ENCODE measurements around the gene WDR26. TPM values are rescaled to one million over a fixed set of nuclear protein-coding genes. Genes with fewer than 3 reads are reported as not detected.
"Not testable (repeated sequence)": the region's sequence is repeated elsewhere in the genome, so short reads cannot be mapped to it uniquely, and the experiment has no call there.

Gene WDR26
- total RNA-seq, 4 donors from 2014 or later, result 45.9 to 76.9 (median 65.7) TPM

DNA sequence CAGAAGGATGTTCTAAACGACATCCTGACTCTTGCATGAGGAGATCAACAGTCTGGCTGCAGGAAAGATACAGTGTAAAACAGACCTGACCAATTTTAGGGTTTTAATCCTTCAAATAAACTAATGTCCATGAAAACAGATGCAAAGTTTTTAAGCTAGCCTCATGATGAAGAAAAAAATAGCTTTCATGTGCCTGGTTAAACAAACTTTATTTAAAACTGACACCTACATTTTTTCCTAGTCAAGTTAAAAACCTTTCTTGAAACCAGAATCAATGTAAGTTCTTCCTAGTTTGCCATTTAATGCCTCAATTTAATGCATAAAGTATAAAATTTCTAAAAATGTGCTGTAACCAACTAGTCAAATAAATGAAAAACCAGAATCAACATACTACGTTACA, 2.9 kb downstream of the WDR26 start:
- peak overlapping the region in 1 of 2 donors; percentile 94 for H3K4me3 ChIP-seq
- H3K36me3 ChIP-seq, result no peaks in the 10 kb centered on the region
- intact Hi-C loops (cut with DNase I; ENCODE audit: low total_unique reads), result no loop called here
- H3K4me1 ChIP-seq, result peaks cover 7 to 11% of the 10 kb centered on the region in 2 donors
- H3K27ac ChIP-seq, result peak overlapping the region; percentile 3 to 98
- DNase-seq, result no peak
- no peak for TF ChIP-seq POLR2A (IDR thresholded peaks at IDR 0.05)
- TF ChIP-seq CTCF (IDR thresholded peaks at IDR 0.05), result no peak
- no peaks in the 10 kb centered on the region for H3K27me3 ChIP-seq
- H3K9me3 ChIP-seq, result no peaks in the 10 kb centered on the region

DNA sequence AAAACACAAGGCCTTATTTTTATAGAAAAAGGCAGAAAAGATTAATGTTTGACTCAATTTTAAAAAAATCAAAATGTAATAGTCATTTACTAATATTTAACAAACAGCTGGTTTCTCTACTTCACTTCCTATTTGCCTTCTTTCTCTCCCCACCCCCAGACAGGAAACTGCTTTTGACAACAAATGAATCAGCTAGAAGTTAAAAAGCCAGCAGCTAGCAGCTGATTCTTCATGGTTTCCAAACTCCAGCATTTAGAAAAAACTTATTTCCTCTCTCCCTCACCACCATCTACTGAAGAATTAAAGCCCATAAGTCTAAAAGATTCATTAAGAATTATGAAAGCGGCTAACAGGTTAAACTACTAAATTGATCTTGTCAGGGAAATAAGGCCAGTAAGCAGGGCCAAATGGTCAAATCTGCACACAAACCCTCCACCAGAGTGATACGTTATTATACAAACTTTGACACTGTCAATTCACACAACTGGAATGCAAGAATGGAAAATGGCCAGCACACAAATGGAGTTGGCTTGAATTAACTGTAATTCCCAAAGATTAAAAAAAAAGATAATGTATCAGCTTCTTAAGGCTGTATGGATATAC, 4.0 kb downstream of the WDR26 start:
- intact Hi-C loops (cut with DNase I; ENCODE audit: low total_unique reads), result no loop called here
- Histone ChIP-seq H3K36me3 (no peaks in the 10 kb centered on the region), H3K4me3 (no peak overlapping the region), H3K9me3 (no peaks in the 10 kb centered on the region), H3K4me1 (peaks cover 7 to 11% of the 10 kb centered on the region in 2 donors), H3K27ac (peak overlapping the region; percentile 23 to 98), H3K27me3 (no peaks in the 10 kb centered on the region)
- TF ChIP-seq CTCF (IDR thresholded peaks at IDR 0.05) (no peak), POLR2A (IDR thresholded peaks at IDR 0.05) (no peak)
- DNase-seq, result no peak

DNA sequence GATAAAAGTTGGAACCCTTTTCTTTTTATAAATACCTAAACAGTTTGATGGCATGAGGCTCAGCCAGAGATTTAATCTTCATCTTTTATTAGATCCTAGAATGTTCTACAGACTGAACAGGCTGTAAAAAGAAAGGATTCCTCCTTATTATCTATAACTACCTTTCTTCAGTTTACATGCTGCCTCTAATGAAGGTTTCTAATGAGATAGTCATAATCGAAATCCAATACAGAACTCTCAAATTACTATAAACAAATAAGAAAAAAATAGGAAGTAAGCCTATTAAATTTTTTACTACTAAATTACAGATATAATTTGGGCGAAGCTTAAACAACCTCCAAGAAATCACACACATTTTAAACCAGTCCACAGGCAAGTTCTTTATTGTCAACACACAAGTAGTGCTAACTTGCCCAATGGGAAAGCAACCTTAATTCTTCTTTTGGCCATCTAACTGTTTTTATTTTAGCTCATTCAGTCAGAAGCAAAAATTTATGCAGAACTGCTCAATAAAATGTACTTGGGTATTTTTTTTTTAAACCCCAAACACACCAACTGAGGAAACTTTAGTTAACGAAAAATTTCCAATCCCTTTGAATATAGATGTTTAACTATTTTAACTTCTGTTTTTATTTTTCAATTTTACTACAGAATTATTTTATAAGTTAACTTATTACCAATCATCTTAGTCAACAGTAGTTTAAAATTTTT, 4.8 kb downstream of the WDR26 start:
- Histone ChIP-seq H3K4me3 (no peak overlapping the region), H3K4me1 (peaks cover 0 to 11% of the 10 kb centered on the region in 2 donors), H3K9me3 (no peaks in the 10 kb centered on the region), H3K27me3 (no peaks in the 10 kb centered on the region), H3K36me3 (no peaks in the 10 kb centered on the region), H3K27ac (peak overlapping the region in 1 of 2 donors; percentile 98)
- intact Hi-C loops (cut with DNase I; ENCODE audit: low total_unique reads), result no loop called here
- no peak for DNase-seq
- TF ChIP-seq POLR2A (IDR thresholded peaks at IDR 0.05), result no peak
- no peak for TF ChIP-seq CTCF (IDR thresholded peaks at IDR 0.05)

DNA sequence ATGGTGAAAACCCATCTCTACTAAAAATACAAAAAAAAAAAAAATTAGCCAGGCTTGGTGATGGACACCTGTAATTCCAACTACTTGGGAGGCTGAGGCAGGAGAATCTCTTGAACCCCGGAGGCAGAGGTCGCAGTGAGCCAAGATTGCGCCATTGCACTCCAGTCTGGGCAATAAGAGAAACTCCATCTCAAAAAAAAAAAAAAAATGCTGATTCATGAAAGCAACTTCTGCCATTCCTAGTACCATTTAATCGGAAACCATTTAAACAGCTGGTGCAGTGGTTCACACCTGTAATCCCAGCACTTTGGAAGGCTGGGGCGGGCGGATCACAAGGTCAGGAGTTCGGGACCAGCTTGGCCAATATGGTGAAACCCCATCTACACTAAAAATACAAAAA, 5.9 kb downstream of the WDR26 start:
- intact Hi-C loops (cut with DNase I; ENCODE audit: low total_unique reads); H3K36me3 ChIP-seq; H3K4me3 ChIP-seq; H3K27ac ChIP-seq; H3K9me3 ChIP-seq; H3K27me3 ChIP-seq; DNase-seq: not testable (repeated sequence)
- peaks cover 0 to 11% of the 10 kb centered on the region in 2 donors for H3K4me1 ChIP-seq

- Histone ChIP-seq H3K27ac (no peak overlapping the region), H3K27me3 (no peaks in the 10 kb centered on the region), H3K4me3 (no peak overlapping the region), H3K9me3 (no peaks in the 10 kb centered on the region), H3K36me3 (no peaks in the 10 kb centered on the region), H3K4me1 (peaks cover 0 to 11% of the 10 kb centered on the region in 2 donors)
- DNase-seq, result no peak
- intact Hi-C loops (cut with DNase I; ENCODE audit: low total_unique reads), result no loop called here
- TF ChIP-seq CTCF (IDR thresholded peaks at IDR 0.05) (no peak), POLR2A (IDR thresholded peaks at IDR 0.05) (no peak)
Measured at GRCh38 chr1:224427346-224427745, 7.3 kb downstream of the WDR26 start.

- H3K4me1 ChIP-seq, result peaks cover 0 to 11% of the 10 kb centered on the region in 2 donors
- not testable (repeated sequence) for DNase-seq, H3K27ac ChIP-seq
Measured at GRCh38 chr1:224426869-224427268, 7.7 kb downstream of the WDR26 start.

More at GRCh38 chr1:224426869-224427268, 7.7 kb downstream of the WDR26 start:
- intact Hi-C loops (cut with DNase I; ENCODE audit: low total_unique reads); H3K36me3 ChIP-seq; H3K9me3 ChIP-seq; H3K27me3 ChIP-seq; H3K4me3 ChIP-seq: not testable (repeated sequence)
